ENCODE results near the gene YBX2.

- TF ChIP-seq EZH2 (IDR thresholded peaks at IDR 0.05; ENCODE audit: insufficient read depth, poor library complexity, severe bottlenecking), result no peak
- TF ChIP-seq EZH2phosphoT487 (IDR thresholded peaks at IDR 0.05; ENCODE audit: insufficient read depth, low read depth), result no peak
These were observed 37.7 kb upstream of the YBX2 start for GRCh38 chr17:7332111-7332510.
